UCSD-AML1 (cell line): Measurements from ENCODE around the gene ZCCHC2.

Experiments
- DNase-seq: peaks from one replicate; lab custom pipeline; 2025; ENCODE audit not compliant: unreplicated experiment; lab: John Stamatoyannopoulos, UW

ZCCHC2 gene

DNA sequence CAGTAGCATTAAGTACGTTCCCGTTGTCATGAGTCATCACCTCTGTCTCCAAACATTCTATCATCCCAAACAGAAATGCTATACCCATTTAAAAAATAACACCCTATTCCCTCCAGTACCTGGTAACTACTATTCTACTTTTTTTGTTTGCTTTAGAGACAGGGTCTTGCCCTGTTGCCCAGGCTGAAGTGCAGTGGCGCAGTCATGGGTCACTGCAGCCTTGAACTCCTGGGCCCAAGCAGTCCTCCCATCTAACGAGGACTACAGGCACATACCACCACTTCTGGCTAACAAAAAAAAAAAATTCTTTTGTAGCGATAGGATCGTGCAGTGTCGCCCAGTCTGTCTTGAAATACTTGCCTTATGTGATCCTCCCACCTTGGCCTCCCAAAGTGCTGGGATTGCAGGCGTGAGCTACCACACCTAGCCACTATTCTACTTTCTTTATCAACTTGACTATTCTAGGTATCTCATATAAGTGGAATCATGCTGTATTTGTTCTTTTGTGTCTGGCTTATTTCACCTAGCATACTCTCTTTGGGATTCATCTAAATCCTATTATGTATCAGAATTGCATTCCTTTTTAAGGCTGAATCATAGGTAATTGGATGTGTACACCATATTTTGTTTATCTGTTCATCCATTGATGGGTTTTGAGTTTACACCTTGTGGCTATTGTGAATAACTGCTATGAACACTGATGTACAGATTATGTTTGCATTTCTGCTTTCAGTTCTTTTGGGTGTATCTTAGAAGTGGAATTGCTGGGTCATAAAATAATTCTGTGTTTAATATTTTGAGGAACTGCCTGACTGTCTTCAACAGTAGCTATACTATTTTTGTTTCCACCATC is 14.4 kb downstream of the ZCCHC2 start:
- no peak for DNase-seq

DNA sequence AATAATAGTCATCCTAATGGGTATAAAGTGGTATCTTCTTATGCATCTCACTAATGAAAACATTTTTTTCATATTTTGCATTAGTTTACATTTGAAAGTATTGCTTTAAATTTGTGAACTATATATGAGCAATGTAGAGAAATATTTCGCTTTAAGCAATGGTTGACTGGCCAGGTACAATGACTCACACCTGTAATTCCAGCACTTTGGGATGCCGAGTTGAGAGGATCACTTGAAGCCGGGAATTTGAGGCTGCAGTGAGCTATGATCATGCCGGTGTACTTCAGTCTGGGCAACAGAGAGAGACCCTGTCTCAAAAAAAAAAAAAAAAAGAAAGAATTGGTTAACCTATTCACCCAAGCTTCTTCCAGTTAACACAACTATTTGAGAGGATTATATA is 15.1 kb downstream of the ZCCHC2 start:
- no peak for DNase-seq

DNA sequence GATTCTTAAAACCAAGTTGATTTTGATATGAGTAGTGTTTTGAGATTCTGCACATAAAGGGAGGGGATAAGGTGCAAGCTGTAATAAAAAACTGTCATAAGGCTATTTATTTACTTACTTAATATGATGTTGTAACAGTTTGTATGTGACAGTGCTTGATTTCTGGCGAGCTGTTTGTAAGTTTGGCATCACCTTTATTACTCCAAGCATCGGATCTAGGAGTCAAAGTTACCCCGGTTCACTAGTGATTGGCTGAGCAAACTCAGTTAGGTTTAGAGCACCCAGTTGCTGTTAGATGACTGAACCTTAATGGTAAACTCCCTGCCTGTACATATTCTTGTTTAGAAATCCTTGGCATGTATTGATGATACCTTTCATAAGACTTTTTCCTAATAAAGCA is 16.1 kb downstream of the ZCCHC2 start:
- DNase-seq: no peak

DNA sequence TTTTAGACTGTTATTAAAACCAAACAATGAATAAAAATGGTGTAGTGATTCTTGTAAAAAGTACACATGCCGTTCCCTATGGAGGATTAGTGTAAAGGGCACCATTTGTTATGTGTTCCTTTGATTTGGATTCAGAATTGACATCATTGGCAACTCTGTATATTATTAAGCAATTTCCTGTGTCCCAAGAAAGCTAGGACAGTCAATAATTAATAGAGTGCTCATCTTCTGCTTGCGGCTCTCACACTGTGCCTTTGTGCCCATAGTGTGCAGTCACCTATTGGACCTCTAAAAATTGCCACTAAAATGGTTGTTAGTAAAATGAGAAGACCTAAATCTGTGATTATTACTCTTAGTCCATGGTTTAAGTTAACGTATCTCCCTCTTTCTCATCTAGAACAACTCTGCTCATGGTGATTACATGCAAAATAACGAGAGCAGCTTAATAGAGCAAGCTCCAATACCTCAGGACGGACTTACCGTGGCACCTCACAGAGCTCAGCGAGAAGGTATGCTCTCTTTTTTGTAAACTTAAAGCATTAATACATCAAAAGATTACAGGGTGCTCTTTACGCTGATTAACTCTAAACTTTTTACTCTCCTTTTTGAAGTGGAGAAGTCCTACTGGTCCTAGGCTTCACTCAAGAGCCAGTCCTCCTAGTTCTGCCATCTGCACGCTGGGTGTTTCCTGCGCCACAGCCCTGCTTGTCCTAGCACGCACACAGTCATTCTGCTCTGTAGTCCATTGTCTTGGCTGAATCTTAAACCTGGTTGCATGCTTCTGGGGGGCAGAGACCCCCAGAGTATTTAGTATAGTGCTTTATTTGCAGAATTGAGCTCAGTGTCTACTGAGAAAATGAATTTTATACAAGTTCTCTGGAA is 16.7 kb downstream of the ZCCHC2 start:
- no peak for DNase-seq

DNA sequence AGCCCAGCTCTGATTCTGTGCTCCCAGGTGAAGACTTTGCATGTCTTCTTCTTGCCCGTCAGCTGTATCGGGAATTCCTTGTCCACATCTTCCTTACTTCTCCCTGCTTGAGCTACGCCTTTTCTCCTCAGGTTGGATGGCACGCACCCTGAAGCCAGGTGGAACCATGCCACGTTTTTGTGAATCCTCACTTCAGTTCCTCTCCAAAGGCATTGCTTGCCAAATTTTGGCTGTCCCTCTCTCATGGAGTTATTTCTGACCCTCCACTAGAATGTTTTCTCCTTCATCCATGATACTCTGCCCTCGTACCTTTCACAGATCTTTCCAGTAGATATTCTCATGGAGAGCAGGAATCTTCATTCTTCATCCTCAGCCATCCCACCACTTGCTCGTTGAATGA is 20.2 kb downstream of the ZCCHC2 start:
- DNase-seq: no peak

DNA sequence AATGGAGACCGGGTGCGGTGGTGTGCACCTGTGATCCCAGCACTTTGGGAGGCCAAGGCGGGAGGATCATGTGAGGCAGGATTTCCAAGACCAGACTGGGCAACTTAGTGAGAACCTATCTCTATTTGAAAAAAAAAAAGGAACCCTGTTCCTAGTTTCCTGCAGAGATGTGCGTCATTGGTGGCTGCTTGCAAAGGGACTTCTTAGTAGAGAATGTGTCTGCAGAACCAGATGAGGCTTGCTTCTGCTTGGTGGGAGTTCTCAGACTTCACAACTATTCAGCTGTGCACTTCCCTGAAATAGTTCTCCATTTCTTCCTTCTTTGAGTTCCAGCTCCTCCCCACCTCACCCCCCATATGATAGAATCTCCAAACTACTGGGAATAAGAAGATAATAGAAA is 22.3 kb downstream of the ZCCHC2 start:
- DNase-seq: no peak

DNA sequence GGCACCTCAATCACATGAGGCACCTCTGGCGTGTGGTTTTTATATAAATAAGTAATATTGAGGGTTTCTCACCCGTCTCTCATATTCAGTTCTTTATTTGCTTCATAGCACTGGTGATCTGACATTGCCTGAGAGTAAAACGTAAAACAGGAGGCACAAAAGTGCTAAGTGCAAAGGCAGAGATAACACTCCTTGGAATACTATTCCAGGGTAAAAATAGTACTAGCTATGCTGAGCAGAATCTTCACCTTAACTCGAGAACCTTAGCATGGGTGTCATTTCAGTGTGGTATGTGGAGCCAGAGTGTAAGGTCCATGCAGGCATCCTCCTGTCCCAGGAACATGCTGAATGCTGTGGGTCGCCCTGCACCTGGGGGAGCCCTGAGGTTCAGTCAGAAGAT is 26.9 kb downstream of the ZCCHC2 start:
- DNase-seq: no peak

DNA sequence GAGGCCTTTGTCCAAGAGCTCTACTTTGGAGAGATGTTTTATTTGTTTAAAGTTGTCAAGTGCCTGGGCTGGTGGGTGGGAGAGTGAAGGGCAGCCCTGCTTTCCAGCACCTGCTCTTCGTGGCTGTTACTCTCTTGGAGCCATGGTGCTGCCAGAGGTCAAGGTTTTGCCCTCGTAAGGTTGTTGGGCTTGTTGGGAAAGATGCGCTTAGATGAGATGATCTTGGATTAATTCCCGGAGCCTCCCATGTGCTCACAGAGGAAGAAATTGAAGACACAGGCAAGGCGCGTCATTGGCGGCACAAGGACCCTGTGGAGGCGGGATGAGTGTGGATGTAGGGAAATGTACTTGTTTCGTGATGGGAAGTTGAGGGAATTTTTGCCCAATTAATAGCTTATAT is 27.9 kb downstream of the ZCCHC2 start:
- DNase-seq: no peak

DNA sequence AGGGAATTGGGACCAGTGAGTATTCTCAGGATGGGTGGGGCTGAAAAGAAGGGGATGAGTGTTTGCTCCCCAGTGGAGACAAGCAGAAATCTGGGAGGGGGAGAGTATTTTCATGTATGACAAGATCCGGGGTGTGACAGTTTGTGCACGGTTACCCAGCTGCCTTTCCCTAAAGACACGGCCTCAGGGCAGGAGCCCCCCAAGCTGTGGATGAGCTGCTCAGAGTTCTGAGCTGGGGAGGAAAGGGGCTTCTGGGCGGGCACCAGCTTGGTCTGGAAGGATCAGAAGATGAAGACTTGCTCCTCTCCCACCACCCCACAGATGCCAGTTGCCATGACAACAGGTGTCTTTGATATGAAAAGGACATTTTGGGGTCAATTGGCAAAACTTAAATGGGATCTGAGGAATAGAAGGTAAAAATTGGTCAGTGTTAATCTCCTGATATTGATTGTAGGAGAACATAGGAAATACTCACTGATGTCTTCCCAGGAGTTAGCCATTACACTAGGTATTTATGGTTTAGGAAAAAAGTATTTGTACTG is 29.2 kb downstream of the ZCCHC2 start:
- DNase-seq: no peak

DNA sequence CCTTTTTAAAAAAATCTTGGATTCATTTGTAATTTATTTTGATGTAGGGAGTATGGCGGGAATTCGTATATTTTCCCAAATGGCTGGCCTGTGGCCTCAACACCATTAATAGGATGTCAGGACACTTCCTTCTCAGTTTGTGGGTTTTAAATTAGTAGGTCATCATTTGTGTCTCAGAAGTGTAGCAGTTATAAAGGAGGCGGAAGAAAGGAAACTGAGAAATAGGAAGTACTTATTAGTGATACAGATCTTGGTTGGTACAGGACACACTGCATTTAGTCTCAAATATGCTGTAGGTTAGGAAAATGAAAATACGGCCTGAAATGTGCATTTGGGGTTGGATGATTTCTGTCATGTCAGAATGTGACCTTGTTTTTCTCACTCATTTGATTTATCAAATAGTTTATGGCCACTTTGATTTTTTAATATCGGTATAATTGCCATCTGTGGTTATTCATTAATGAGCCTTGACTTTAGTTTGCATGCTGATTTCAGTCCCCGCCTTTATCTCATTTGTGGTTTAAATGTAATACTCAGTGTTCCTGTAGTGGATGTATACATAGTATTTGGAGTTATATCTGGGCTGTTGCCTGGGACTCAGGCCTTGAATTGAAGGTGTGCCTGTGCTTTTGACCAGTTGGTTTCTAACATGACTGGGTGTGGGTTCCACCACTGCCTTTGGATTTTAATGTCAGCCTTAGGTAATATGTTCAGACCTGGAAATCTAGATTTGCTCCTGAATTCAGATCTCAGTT is 31.4 kb downstream of the ZCCHC2 start:
- DNase-seq: no peak

DNA sequence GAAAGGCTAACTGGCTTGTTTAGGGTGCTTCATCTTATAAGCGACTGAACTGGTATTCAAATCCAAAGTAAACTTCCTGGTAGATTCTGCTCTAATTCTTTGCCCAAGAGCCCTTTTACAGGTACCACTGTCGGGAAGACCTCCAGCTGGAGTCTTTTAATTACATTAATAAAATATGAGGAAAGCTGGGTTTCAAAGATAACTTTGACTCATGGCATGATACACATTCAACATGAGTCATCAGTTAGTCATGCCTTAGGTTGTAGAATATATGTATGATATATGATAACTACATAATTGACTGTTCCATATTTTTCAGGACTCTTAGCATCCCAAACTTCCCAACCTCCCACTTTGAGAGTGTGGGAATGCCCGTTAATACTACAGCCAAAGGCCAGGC is 32.3 kb downstream of the ZCCHC2 start:
- no peak for DNase-seq

DNA sequence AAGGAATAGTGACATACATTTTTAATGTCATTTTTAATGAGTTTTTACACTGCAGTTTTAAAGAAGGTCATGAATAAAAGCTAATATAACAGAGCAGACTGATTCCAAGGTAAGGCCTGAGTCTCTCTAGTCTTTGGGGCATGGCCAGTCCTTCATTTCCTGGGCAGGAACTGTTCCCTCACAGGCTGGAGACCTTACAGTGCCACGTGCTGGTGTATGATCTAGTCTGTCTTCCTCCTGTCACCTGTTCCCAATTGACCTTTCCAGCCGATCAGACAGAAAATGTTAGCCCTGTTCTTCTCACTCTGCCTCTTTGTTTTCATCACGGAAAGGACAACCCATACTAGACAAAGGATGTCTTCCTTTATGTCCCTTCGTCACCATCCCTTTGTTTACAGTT is 33.6 kb downstream of the ZCCHC2 start:
- DNase-seq: no peak

DNA sequence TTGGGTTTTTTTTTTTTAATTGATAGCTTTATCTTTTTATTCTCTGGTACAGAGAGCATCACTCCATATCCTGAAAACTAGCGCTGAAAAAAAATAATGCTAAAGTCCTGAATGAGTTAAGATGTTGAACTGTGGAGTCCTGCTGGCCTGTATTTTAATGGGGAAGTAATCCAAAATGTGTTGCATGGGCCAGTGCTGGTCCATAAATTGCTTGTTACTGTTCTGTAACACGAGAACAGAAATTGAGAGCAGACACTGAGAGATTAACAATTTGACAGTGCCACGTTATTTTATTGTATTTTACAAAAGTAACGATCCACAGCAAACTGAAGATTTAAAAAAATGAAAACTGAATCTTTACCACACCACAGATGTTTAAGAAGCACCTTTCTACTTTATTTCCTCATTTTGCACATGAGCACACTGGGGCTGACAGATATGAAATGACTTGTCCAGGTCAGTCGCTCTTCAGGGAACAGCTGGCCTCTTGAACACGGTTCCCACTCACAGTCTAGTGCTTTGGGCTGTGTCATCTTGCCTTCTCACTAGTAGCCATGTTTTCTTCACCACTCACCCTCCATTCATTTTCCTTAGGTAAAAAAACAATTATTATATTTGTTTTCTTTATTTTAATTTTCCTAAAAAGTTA is 35.3 kb downstream of the ZCCHC2 start:
- DNase-seq: no peak

DNA sequence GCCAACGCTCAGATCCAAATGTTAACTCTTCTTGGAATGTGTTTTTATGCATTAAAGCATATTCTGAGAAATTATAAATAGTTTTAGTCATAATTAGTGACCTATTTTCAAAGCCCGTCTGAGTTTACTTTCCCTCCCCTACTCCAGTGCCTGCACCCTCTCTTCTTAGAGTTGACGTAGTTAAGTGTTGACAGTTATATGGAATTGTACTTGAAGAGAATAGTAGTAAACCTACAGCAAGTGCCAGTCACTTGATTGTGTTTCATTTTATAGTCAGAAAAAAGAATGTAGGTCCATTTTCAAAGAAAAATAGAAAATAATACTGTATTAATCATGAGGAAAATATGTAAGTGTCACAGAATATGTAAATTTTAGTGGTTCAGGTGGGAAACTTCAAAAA is 41.2 kb downstream of the ZCCHC2 start:
- DNase-seq: no peak

DNA sequence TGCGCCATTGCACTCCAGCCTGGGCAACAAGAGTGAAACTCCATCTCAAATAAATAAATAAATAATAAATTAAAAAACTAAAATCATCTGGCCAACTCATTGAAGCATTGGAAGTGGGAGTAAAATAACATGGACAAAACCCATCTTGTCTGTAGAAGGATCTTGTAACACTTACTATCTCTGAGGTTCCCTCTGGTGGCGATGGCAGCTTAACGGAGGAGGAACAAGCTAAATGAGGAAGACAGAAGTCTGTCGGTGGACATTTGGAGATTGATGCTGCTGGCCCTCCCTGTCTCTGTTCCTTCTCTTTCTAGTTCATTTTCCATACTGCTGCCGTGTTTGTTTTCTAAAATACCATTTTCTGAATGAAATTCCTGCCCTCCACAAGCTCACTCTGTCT is 43.4 kb downstream of the ZCCHC2 start:
- peak; percentile 19 for DNase-seq

DNA sequence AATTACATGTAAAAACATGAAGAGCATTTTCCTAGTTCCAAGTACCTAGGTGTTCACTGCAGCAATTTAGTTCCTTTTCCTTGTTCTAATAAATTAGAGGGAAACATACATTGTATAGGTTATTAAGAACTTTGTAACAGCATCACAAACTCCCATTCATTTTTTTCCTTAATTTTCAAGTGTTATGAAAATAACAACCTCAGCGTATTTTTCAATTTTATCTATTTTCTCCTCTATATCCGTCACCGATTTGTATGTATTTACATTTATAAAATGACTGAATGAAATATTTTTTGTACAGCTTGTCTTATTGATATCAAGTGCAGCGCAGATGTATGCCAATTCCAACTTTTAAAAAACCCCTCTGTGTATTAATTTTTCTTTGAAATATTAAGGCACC is 44.0 kb downstream of the ZCCHC2 start:
- DNase-seq: no peak

DNA sequence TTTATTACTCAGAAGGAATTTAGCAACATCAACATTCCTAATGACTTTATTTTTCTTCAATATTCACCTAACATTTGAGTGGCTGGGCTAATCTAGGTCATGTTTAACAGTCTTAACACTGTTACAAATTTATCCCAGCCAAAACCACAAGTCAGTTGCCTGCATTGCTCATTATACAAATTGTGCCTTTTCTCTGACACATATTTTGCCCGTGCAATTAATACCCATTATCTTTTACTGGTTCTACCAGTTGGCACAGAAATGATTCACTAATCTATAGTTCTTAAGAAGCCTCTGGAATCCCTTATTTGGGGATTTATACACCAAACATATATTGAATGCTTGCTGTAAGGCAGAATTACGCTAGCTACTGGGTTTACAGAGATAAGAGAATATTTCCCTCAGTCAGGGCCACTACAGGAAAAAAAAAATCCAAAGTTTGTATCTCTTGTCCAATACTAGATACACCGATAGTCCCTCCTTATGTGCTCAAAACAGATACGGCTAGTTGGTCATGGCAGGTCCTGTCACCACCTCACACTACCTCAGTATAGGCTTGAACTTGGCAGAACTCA is 46.3 kb downstream of the ZCCHC2 start:
- DNase-seq: no peak

DNA sequence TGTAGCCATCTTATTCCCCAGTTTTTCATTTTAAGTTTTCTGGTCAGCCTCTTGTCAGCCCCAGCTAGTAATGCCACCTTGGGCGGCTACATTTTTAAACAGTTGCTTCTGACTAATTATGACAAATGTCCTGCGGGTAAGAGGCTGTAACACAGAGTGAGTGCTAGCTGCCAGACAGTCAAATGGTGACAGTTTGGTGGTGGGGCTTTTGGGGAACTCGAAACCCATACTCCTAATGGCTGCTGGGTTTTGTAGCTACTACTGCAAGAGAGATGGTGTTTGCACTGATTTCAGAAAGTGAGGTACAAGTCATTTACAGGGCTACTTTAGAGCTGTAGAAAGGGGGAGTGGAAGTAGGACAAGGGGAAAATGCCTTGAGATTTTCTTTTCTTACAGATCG is 48.2 kb downstream of the ZCCHC2 start:
- no peak for DNase-seq

DNA sequence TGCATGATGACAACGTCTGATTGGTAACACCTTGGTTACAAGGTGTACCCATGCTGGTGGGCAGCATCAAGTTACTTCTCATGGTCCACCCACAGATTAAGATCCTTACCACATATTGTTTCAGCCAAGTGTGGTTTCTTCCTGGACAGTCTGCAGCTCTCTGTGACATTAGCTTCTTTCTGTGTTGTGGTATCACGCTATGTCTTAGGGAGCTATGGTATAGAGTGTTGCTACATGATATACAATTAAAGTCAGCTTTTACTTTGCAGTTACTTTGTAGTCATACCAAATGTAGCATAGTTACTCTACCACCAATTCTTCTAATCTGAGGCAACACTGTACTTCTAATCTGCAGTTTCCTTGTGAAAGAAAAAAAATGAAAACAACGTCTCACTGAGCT is 48.8 kb downstream of the ZCCHC2 start:
- DNase-seq: no peak

DNA sequence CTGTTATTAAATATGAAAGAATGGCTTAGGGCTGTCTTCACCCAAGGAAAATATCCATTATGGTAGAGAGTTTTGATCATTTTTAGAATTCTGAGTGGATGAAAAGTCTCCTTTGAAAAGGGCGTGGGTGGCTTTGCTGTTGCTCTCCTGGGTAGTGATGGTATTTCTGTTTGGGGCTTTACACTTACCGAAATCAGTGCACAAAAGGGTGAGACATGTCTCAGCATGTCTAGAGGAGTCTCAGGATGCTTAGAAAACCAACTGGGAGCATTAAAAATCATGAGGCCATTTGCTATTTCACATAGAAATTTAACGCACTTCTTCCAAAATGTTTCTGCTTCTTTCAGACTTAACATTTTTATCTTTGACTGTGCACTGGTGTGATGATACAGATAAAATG is 49.6 kb downstream of the ZCCHC2 start:
- no peak for DNase-seq
